IMR-90 (cell line): ENCODE results near the gene DSCAML1. TPM values are rescaled to one million over a fixed set of nuclear protein-coding genes. Genes with fewer than 3 reads are reported as not detected.

Experiments used
- ATAC-seq: fragments of 200-7000 bp; cut with Tn5 transposase; 2 replicates; pipeline ENCODE4 v1.9.1; 2020; ENCODE audit warnings: low read depth, mild to moderate bottlenecking, moderate library complexity
- BruUV-seq: library from RNA; stranded (reverse); fragments of 400-500 nt; replicated peaks from 2 replicates; lab custom pipeline; 2021; lab: Mats Ljungman, UMichigan
- CTCF ChIA-PET: fragments of 300-600 bp; formaldehyde crosslinking; extraction: SDS; loops from one replicate; lab custom pipeline; 2021; ENCODE audit warnings: antibody characterized with exemption; lab: Yijun Ruan, JAX
- POLR2A ChIA-PET: fragments of 300-600 bp; sonication (Branson Sonifier 250); formaldehyde crosslinking; loops from one replicate; lab custom pipeline; 2022; ENCODE audit warnings: antibody characterized with exemption; ENCODE audit not compliant: unreplicated experiment; lab: Charles Lee
- DNase-seq: peaks from one replicate; pipeline ENCODE4 v3.0.0; 2013
- H2AFZ ChIP-seq: replicated peaks from 2 replicates; pipeline ENCODE3; 2013; ENCODE audit warnings: low read length, mild to moderate bottlenecking; ENCODE audit not compliant: poor library complexity
- H2AK5ac ChIP-seq: 2 replicates; pipeline ENCODE4 v1.6.1; 2013; ENCODE audit warnings: low read depth, low read length, inconsistent platforms
- H2AK9ac ChIP-seq: replicated peaks from 2 replicates; pipeline ENCODE3; 2013; ENCODE audit warnings: mild to moderate bottlenecking, low read depth, low read length, moderate library complexity; ENCODE audit not compliant: poor library complexity
- H2BK120ac ChIP-seq: 2 replicates; pipeline ENCODE4 v1.6.1; 2013; ENCODE audit warnings: low read depth, low read length, inconsistent platforms
- H2BK15ac ChIP-seq: 3 replicates; pipeline ENCODE4 v1.6.1; 2013; ENCODE audit warnings: low read depth, low read length, inconsistent platforms
- H2BK20ac ChIP-seq: 2 replicates; pipeline ENCODE4 v1.6.1; 2013; ENCODE audit warnings: low read depth, mild to moderate bottlenecking, inconsistent platforms, low read length, moderate library complexity
- H2BK5ac ChIP-seq: 2 replicates; pipeline ENCODE4 v1.6.1; 2013; ENCODE audit warnings: mild to moderate bottlenecking, low read depth, low read length, inconsistent platforms; ENCODE audit not compliant: poor library complexity, severe bottlenecking
- H3K14ac ChIP-seq: replicated peaks from 2 replicates; pipeline ENCODE4 v1.6.1; 2013; ENCODE audit warnings: low read depth, low read length, inconsistent platforms
- H3K18ac ChIP-seq: 2 replicates; pipeline ENCODE4 v1.6.1; 2013; ENCODE audit warnings: low read depth, low read length, control low read depth
- H3K23ac ChIP-seq: 2 replicates; pipeline ENCODE4 v1.6.1; 2013; ENCODE audit warnings: low read depth, low read length, inconsistent platforms
- H3K27ac ChIP-seq: 2 replicates; pipeline ENCODE4 v1.5.1; 2013; ENCODE audit warnings: mild to moderate bottlenecking, control low read depth, low read length; ENCODE audit not compliant: insufficient read depth
- H3K27me3 ChIP-seq: 2 replicates; pipeline ENCODE4 v1.6.1; 2013; ENCODE audit warnings: low read length; ENCODE audit not compliant: control insufficient read depth, insufficient read depth
- H3K36me3 ChIP-seq: 2 replicates; pipeline ENCODE4 v1.6.1; 2013; ENCODE audit warnings: low read length, mixed read lengths; ENCODE audit not compliant: control insufficient read depth, insufficient read depth
- H3K4ac ChIP-seq: 2 replicates; pipeline ENCODE4 v1.6.1; 2013; ENCODE audit warnings: low read depth, low read length, inconsistent platforms
- H3K4me1 ChIP-seq: 2 replicates; pipeline ENCODE4 v1.6.1; 2013; ENCODE audit warnings: low read length, mixed read lengths; ENCODE audit not compliant: control insufficient read depth, insufficient read depth
- H3K4me2 ChIP-seq: 2 replicates; pipeline ENCODE4 v1.6.1; 2013; ENCODE audit warnings: low read depth, mild to moderate bottlenecking, control low read depth, low read length, moderate library complexity
- H3K4me3 ChIP-seq: 2 replicates; pipeline ENCODE4 v1.5.1; 2013; ENCODE audit warnings: low read depth, mild to moderate bottlenecking, control low read depth, low read length, moderate library complexity; ENCODE audit not compliant: insufficient read depth
- H3K56ac ChIP-seq: 2 replicates; pipeline ENCODE4 v1.6.1; 2013; ENCODE audit warnings: low read length, inconsistent platforms; ENCODE audit not compliant: insufficient read depth; ENCODE audit errors: extremely low read depth
- H3K79me1 ChIP-seq, 2 experiments: 2 replicates each; pipeline ENCODE4 v1.6.1; 2013; ENCODE audit warnings: low read length in 2 of 2, inconsistent platforms in 1 of 2, low read depth in 1 of 2
- H3K9ac ChIP-seq: 2 replicates; pipeline ENCODE4 v1.6.1; 2013; ENCODE audit warnings: low read depth, low read length, control low read depth
- H3K9me1 ChIP-seq: 2 replicates; pipeline ENCODE4 v1.6.1; 2013; ENCODE audit warnings: low read length, inconsistent platforms; ENCODE audit not compliant: insufficient read depth
- H3K9me3 ChIP-seq: 2 replicates; pipeline ENCODE4 v1.6.1; 2013; ENCODE audit warnings: low read length; ENCODE audit not compliant: control insufficient read depth, insufficient read depth
- H4K20me1 ChIP-seq: 2 replicates; pipeline ENCODE4 v1.6.1; 2013; ENCODE audit warnings: low read length, inconsistent platforms; ENCODE audit not compliant: insufficient read depth
- H4K5ac ChIP-seq: 2 replicates; pipeline ENCODE4 v1.6.1; 2013; ENCODE audit warnings: mild to moderate bottlenecking, low read depth, low read length, control low read depth
- H4K8ac ChIP-seq, 2 experiments: 2 replicates each; pipeline ENCODE4 v1.6.1; 2013; ENCODE audit warnings: low read depth in 2 of 2, low read length in 2 of 2, control low read depth in 1 of 2, inconsistent platforms in 1 of 2
- H4K91ac ChIP-seq: 2 replicates; pipeline ENCODE4 v1.6.1; 2013; ENCODE audit warnings: low read depth, low read length, inconsistent platforms; ENCODE audit not compliant: insufficient read depth
- CEBPB ChIP-seq: IDR thresholded peaks from 2 replicates; pipeline ENCODE4 v1.6.1; 2012; ENCODE audit warnings: low read depth, low read length, improper control_type of control experiment
- CHD1 ChIP-seq: IDR thresholded peaks from 2 replicates; pipeline ENCODE4 v1.6.1; 2012; ENCODE audit warnings: low read depth, low read length, improper control_type of control experiment
- MAZ ChIP-seq: IDR thresholded peaks from 2 replicates; pipeline ENCODE4 v1.6.1; 2012; ENCODE audit warnings: low read depth, mild to moderate bottlenecking, low read length, improper control_type of control experiment, moderate library complexity, borderline replicate concordance
- MXI1 ChIP-seq: IDR thresholded peaks from 2 replicates; pipeline ENCODE4 v1.6.1; 2012; ENCODE audit warnings: low read depth, mild to moderate bottlenecking, low read length, moderate library complexity, borderline replicate concordance
- NFE2L2 ChIP-seq: fragments of 150-350 bp; IDR thresholded peaks from 2 replicates; pipeline ENCODE4 v1.6.1; 2016; ENCODE audit warnings: low read depth, mild to moderate bottlenecking, low read length
- RAD21 ChIP-seq: IDR thresholded peaks from 2 replicates; pipeline ENCODE4 v1.6.1; 2012; ENCODE audit warnings: low read length, improper control_type of control experiment
- RCOR1 ChIP-seq: IDR thresholded peaks from 2 replicates; pipeline ENCODE4 v1.6.1; 2012; ENCODE audit warnings: mild to moderate bottlenecking, low read length, improper control_type of control experiment; ENCODE audit not compliant: insufficient replicate concordance
- RFX5 ChIP-seq: IDR thresholded peaks from 2 replicates; pipeline ENCODE4 v1.8.0; 2012; ENCODE audit warnings: low read depth, mild to moderate bottlenecking, low read length, moderate library complexity
- WGBS, 2 experiments: methylation state at CpG; one replicate each; pipeline versions ENCODE4 v1.1.5 to v1.1.7; 2013; ENCODE audit warnings: missing lambda C conversion rate in 2 of 2; ENCODE audit not compliant: insufficient read length in 1 of 2; ENCODE audit errors: extremely low coverage in 2 of 2; 5-methylcytosine and 5-hydroxymethylcytosine counted together
- dilution Hi-C: fragments of 300-500 bp; cut with HindIII; formaldehyde crosslinking; loops from one replicate; pipeline ENCODE4 v1.14.3; 2018; ENCODE audit warnings: low sequenced_read_pairs; ENCODE audit not compliant: unreplicated experiment
- in situ Hi-C: fragments of 300-500 bp; cut with MboI; formaldehyde crosslinking; loops from 3 replicates; pipeline ENCODE4 v1.14.3; 2019; ENCODE audit warnings: low sequenced_read_pairs, inconsistent platforms, mixed read lengths
- intact Hi-C: fragments of 100-400 bp; cut with micrococcal nuclease; formaldehyde crosslinking; loops from 2 replicates; pipeline ENCODE4 v1.10.0; 2022
- polyA plus RNA-seq, 3 experiments: library from polyadenylated mRNA; depleted of rRNA; stranded (reverse); fragments of >200 nt; gene quantifications; 2 replicates each; pipeline ENCODE4 v1.2.3, GENCODE V29; 2012; ENCODE audit warnings: low replicate concordance in 1 of 3
- total RNA-seq: library from RNA; depleted of rRNA; stranded (reverse); fragments of >200 nt; gene quantifications from 2 replicates; pipeline ENCODE4 v1.2.3, GENCODE V29; 2012
- TF ChIP-seq, protein P1 (sequence below): fragments of 150-350 bp; IDR thresholded peaks from 2 replicates; pipeline ENCODE4 v1.6.1; 2016; ENCODE audit warnings: low read depth, mild to moderate bottlenecking, low read length, moderate library complexity, borderline replicate concordance
- TF ChIP-seq, protein P2 (sequence below): fragments of 150-350 bp; IDR thresholded peaks from 2 replicates; pipeline ENCODE4 v1.6.1; 2017; ENCODE audit warnings: mild to moderate bottlenecking, antibody characterized with exemption, low read length, low read depth

Gene DSCAML1
- total and polyA plus RNA-seq, 2 of the 4 experiments (the other 2 are of a cell fraction): not detected

DNA sequence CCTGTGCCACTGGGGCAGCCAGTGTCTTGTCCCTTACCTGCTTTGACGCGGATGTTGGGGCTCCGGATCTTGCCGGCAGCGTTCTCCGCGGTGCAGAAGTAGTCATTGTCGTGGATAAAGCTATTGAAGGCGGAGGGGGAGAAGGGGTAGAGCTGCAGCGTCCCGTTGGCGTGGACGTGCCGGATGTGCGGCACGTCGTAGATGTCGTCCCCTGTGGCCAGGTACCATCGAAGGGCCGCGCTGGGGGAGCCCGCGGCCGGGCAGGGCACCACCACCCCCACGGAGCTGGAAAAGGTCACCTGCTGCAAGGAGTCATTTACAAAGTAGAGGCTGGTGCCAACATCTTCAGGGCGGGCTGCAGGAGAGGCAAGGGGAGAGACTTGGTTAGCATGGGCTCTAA, 16.6 kb downstream of the DSCAML1 start:
- Histone ChIP-seq H2AFZ (no peak overlapping the region), H3K56ac (no peak overlapping the region), H2AK9ac (no peak overlapping the region), H3K14ac (no peak overlapping the region), H2BK5ac (no peak overlapping the region), H2BK15ac (no peak overlapping the region), H3K79me1 (no peaks in the 10 kb centered on the region), H3K27me3 (peaks cover 26% of the 10 kb centered on the region), H3K9me3 (no peaks in the 10 kb centered on the region), H2AK5ac (no peak overlapping the region), H3K4me2 (no peak overlapping the region), H4K91ac (no peak overlapping the region), H2BK20ac (no peak overlapping the region), H3K23ac (no peak overlapping the region), H3K36me3 (no peaks in the 10 kb centered on the region), H4K8ac (no peak overlapping the region), H3K18ac (no peak overlapping the region), H3K9ac (no peak overlapping the region), H2BK120ac (no peak overlapping the region), H3K27ac (no peak overlapping the region), H3K4ac (no peak overlapping the region), H3K4me3 (no peak overlapping the region), H4K5ac (no peak overlapping the region), H3K9me1 (no peaks in the 10 kb centered on the region), H3K4me1 (no peaks in the 10 kb centered on the region), H4K20me1 (no peaks in the 10 kb centered on the region)
- no peak for ATAC-seq
- POLR2A ChIA-PET: no interaction called here
- TF ChIP-seq RCOR1 (no peak), RFX5 (no peak), MXI1 (no peak), CHD1 (no peak), CEBPB (no peak), NFE2L2 (no peak), MAZ (no peak), RAD21 (no peak)
- TF ChIP-seq, protein P1, sequence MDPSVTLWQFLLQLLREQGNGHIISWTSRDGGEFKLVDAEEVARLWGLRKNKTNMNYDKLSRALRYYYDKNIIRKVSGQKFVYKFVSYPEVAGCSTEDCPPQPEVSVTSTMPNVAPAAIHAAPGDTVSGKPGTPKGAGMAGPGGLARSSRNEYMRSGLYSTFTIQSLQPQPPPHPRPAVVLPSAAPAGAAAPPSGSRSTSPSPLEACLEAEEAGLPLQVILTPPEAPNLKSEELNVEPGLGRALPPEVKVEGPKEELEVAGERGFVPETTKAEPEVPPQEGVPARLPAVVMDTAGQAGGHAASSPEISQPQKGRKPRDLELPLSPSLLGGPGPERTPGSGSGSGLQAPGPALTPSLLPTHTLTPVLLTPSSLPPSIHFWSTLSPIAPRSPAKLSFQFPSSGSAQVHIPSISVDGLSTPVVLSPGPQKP: no peak
- TF ChIP-seq, protein P2, sequence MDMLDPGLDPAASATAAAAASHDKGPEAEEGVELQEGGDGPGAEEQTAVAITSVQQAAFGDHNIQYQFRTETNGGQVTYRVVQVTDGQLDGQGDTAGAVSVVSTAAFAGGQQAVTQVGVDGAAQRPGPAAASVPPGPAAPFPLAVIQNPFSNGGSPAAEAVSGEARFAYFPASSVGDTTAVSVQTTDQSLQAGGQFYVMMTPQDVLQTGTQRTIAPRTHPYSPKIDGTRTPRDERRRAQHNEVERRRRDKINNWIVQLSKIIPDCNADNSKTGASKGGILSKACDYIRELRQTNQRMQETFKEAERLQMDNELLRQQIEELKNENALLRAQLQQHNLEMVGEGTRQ: no peak
- intact Hi-C loops (no loop called here), dilution Hi-C loops (no loop called here), in situ Hi-C loops (no loop called here)
- DNase-seq: no peak
- WGBS, 2 experiments: 100% methylated on average over 2 of the region's 26 CpGs; no CpG with 5 or more reads in 1 of the 2 experiments
- CTCF ChIA-PET: no interaction called here
- BruUV-seq: no TSS peak
